Pancreas (tissue), 8 donors: ENCODE data around the gene UPB1. TPM values are rescaled to one million over a fixed set of nuclear protein-coding genes. Genes with fewer than 3 reads are reported as not detected.

Experiments
- polyA plus RNA-seq, 2 donors: library from polyadenylated mRNA; stranded (reverse); fragments of 200-250 nt; gene quantifications; one replicate each; pipeline ENCODE4 v1.2.3, GENCODE V29; 2013
- total RNA-seq, 6 donors: library from RNA; stranded (reverse); fragmentation: NEBNext Ultra II Directional in 4 of 6; extraction: Animal tissue kit (Norgen Biotek cat#: 25700) in 4 of 6; gene quantifications; one replicate each; pipeline versions ENCODE4 v1.2.1 to v1.2.4, GENCODE V29; 2021 to 2023
- donor health status: healthy with polysubstance abuse.
- donor health status: DM: no; HTN: no; CAD: no; lungs with moderate emphysema.
- donor health status: DM: no; HTN: no; CAD: no.
- donor health status: Bipolar disorder and iron deficiency.
- donor health status: DM: yes; HTN: yes; CAD: no.
- donor health status: DM: no; HTN: no; CAD: no.
- donor health status: DM: no; HTN: no; CAD: no.
- donor health status: DM: yes; HTN: yes; CAD: no.

Gene UPB1
- total and polyA plus RNA-seq, 8 donors, result 0.08 to 2.3 (median 0.25) TPM

Other genes starting within 250 kb of the UPB1 start
- 10 to 100 TPM; 25.7 to 36.3 (median 28.7) TPM for gene SPECC1L, start 224.5 kb upstream of the UPB1 start, total RNA-seq
- gene SPECC1L, start 224.5 kb upstream of the UPB1 start, polyA plus RNA-seq, result 10 to 100 TPM in 1 of 2 donors, 1 to 10 TPM in 1; 8.6 to 10.4 TPM
- 1 to 10 TPM in 4 of 6 donors, under 1 TPM in 2; 0.85 to 2.7 (median 1.3) TPM for gene ADORA2A, start 67.7 kb upstream of the UPB1 start, total RNA-seq
- 10 to 100 TPM in 1 of 2 donors, 1 to 10 TPM in 1; 3.6 to 10.4 TPM for gene ADORA2A, start 67.7 kb upstream of the UPB1 start, polyA plus RNA-seq
- 10 to 100 TPM; 41.0 to 55.2 (median 46.3) TPM for gene GUCD1, start 59.8 kb downstream of the UPB1 start, total RNA-seq
- gene GUCD1, start 59.8 kb downstream of the UPB1 start, polyA plus RNA-seq, result 10 to 100 TPM; 39.9 to 41.1 TPM
- 10 to 100 TPM; 15.9 to 36.1 (median 27.8) TPM for gene SNRPD3, start 60.7 kb downstream of the UPB1 start, total RNA-seq
- 10 to 100 TPM; 30.6 to 58.1 TPM for gene SNRPD3, start 60.7 kb downstream of the UPB1 start, polyA plus RNA-seq
- gene LRRC75B, start 97.7 kb downstream of the UPB1 start, total RNA-seq, result 10 to 100 TPM in 3 of 6 donors, 1 to 10 TPM in 3; 8.3 to 20.2 (median 9.8) TPM
- 100 to 1,000 TPM; 101 to 106 TPM for gene LRRC75B, start 97.7 kb downstream of the UPB1 start, polyA plus RNA-seq
- gene GGT1, start 107.9 kb downstream of the UPB1 start, total RNA-seq, result 10 to 100 TPM; 23.5 to 60.1 (median 42.8) TPM
- gene GGT1, start 107.9 kb downstream of the UPB1 start, polyA plus RNA-seq, result 100 to 1,000 TPM in 1 of 2 donors, 10 to 100 TPM in 1; 92.9 to 195 TPM